AG04450 (cell line): ENCODE data around the gene TRIP13. TPM values are rescaled to one million over a fixed set of nuclear protein-coding genes. Genes with fewer than 3 reads are reported as not detected.

Experiments
- CTCF ChIA-PET: fragments of 300-600, 350-600 bp; formaldehyde crosslinking; extraction: SDS; loops from one replicate; lab custom pipeline; 2022; ENCODE audit warnings: antibody characterized with exemption, inconsistent platforms; lab: Charles Lee
- POLR2A ChIA-PET: fragments of 350-600 bp; formaldehyde crosslinking; extraction: SDS; loops from one replicate; lab custom pipeline; 2021; ENCODE audit warnings: antibody characterized with exemption, inconsistent platforms; lab: Yijun Ruan, JAX
- DNase-seq: peaks from one replicate; pipeline ENCODE4 v3.0.0-alpha.2; 2011; ENCODE audit warnings: low read depth, low spot score
- H3K27ac ChIP-seq: one replicate; pipeline ENCODE4 v1.5.1; 2012; ENCODE audit warnings: low read depth, low read length, control low read depth
- H3K27me3 ChIP-seq: one replicate; pipeline ENCODE4 v1.6.0; 2012; ENCODE audit warnings: low read length; ENCODE audit not compliant: control insufficient read depth, insufficient read depth
- H3K4me3 ChIP-seq: 2 replicates; pipeline ENCODE4 v1.5.1; 2011; ENCODE audit warnings: mild to moderate bottlenecking, low read depth, low read length, control low read depth
- H3K9me3 ChIP-seq: 2 replicates; pipeline ENCODE4 v1.5.1; 2012; ENCODE audit warnings: low read length; ENCODE audit not compliant: control insufficient read depth, insufficient read depth
- CTCF ChIP-seq: IDR thresholded peaks from 2 replicates; pipeline ENCODE4 v1.5.1; 2011; ENCODE audit warnings: low read depth, low read length, control low read depth, inconsistent platforms
- polyA plus RNA-seq: library from polyadenylated mRNA; depleted of rRNA; stranded (reverse); fragments of >200 nt; gene quantifications from 2 replicates; pipeline ENCODE4 v1.2.3, GENCODE V29; 2011

Gene TRIP13
- polyA plus RNA-seq, 1 experiment, result 13.8 TPM

GRCh38 chr5:945691-946551, 53.2 kb downstream of the TRIP13 start:
- DNase-seq, result no peak
- POLR2A ChIA-PET, result no interaction called here
- peaks cover 5% of the 10 kb centered on the region for H3K9me3 ChIP-seq
- no peak for TF ChIP-seq CTCF
- no peak overlapping the region for H3K27ac ChIP-seq
- peaks cover 73% of the 10 kb centered on the region for H3K27me3 ChIP-seq
- CTCF ChIA-PET, result interaction anchor here (1.1 to 1.6 kb wide), 2 partner anchors 11 to 22 kb away, joined by 3 to 7 read pairs; no protein-coding TSS in a partner anchor
- H3K4me3 ChIP-seq, result no peak overlapping the region

DNA sequence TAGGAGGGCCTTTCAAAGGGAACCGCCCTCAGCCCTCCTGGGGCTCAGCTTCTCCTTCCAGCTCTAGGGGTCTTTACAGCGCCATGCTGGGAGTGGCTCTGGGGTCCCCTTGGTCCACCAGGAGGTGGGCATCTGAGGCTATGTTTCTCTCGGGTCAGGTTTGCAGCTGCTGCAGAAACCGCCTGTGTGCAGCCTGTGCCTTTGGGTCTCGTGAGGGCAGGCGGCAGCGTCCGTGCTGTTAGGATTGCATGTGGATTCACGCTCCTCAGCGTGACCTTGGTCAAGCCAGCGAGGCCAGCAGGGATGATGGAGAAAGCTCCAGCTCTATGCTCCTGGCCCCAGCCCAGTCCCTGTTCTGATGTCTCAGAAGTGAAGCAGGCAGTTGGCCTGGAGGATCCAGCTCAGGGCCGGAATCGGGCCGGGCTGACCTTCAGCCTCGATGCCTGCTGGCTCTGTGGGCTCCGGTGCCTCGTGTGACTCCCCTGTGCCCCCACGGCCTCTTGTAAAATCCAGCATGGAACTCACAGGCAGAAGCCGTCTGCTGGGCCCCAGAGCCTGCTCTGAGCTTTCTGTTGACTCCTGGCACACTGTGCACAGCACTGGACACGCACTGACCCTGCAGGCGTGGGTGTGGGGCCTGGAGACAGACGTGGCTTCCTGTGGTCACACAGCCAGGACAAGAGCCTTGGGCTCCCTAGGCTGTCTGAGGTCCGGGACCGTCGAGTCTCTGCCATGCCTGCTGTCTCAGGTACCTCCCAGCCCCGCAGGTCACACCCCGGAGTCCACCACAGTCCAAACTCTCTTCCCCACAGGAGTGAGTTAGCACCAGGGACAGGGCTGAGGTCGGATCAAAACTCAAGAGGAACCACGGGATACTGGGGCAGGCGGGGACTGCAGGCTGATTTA, 54.3 kb downstream of the TRIP13 start:
- TF ChIP-seq CTCF, result no peak
- Histone ChIP-seq H3K4me3 (no peak overlapping the region), H3K27ac (no peak overlapping the region), H3K9me3 (peaks cover 16% of the 10 kb centered on the region), H3K27me3 (peaks cover 84% of the 10 kb centered on the region)
- CTCF ChIA-PET, result interaction anchor here (0.6 to 1.6 kb wide), 4 partner anchors 10 to 227 kb away, joined by 3 to 7 read pairs (median 3); no protein-coding TSS in a partner anchor
- POLR2A ChIA-PET, result no interaction called here
- no peak for DNase-seq

- no peak overlapping the region for H3K27ac ChIP-seq
- no peak overlapping the region for H3K4me3 ChIP-seq
- TF ChIP-seq CTCF, result no peak
- no peak for DNase-seq
- peaks cover 19% of the 10 kb centered on the region for H3K9me3 ChIP-seq
- POLR2A ChIA-PET, result no interaction called here
- CTCF ChIA-PET, result interaction anchor here (0.7 to 1.2 kb wide), 3 partner anchors 9 to 226 kb away, joined by 3 to 8 read pairs (median 5); no protein-coding TSS in a partner anchor
- H3K27me3 ChIP-seq, result peaks cover 90% of the 10 kb centered on the region
Measured at GRCh38 chr5:947626-948471, 55.2 kb downstream of the TRIP13 start.

DNA sequence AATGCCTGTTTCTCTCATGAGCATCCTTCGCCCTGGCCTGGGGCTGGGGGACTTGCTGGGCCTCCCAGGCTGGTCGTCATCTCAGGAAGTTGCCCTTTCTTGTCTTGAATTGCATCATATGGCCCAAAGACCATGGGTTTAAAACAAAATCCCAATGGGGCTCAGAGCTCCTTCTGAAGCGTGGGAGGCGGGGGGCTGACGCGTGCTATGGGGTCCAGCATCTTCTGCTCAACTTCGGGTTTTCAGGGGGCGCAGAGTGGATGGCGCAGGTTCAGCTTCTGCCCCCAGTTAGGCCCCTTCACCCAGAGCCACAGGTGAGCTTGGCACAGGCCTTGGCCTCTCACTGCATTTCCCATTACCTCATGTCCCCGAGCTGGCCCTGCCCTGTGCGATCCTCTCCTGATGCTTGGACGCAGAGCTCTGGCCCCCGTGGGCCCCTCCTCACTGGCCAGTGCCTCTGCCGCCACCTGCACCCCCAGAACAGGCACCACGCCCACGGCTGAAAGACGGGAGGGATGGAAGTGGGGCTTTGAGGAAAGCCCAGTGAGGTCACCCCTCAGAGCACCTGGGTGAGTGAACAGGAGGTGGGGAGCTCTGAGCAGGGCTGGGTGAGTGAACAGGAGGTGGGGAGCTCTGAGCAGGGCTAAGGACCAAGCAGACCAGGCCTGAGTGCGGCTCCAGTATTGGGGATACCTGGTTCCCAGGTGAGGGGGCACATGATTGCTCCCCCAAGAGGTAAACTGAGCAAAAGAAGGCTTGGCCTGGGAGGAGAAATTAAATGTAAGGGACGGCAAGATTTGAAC, 56.0 kb downstream of the TRIP13 start:
- Histone ChIP-seq H3K4me3 (no peak overlapping the region), H3K27me3 (peaks cover 89% of the 10 kb centered on the region), H3K9me3 (peaks cover 19% of the 10 kb centered on the region), H3K27ac (no peak overlapping the region)
- TF ChIP-seq CTCF, result no peak
- POLR2A ChIA-PET, result no interaction called here
- DNase-seq, result no peak
- CTCF ChIA-PET, result interaction anchor here (0.6 to 0.8 kb wide), 3 partner anchors 8 to 25 kb away, joined by 3 to 8 read pairs (median 5); no protein-coding TSS in a partner anchor
